IPS-NIHi7 (cell line): Measurements from ENCODE around the gene CDH13.

Source experiments
- DNase-seq: peaks from one replicate; pipeline ENCODE4 v3.0.0; 2012; ENCODE audit warnings: mixed read lengths; ENCODE audit errors: extremely low spot score

The CDH13 gene

GRCh38 chr16:83116274-83116892 lies 489.6 kb downstream of the CDH13 start:
- DNase-seq, result peak; percentile 57

- no peak for DNase-seq
Measured at GRCh38 chr16:83117810-83118209, 491.0 kb downstream of the CDH13 start.

- DNase-seq, result no peak
Measured at GRCh38 chr16:83118365-83118764, 491.6 kb downstream of the CDH13 start.

- DNase-seq, result no peak
Measured at GRCh38 chr16:83125999-83126568, 499.3 kb downstream of the CDH13 start.

GRCh38 chr16:83128041-83128440 lies 501.3 kb downstream of the CDH13 start:
- no peak for DNase-seq

DNA sequence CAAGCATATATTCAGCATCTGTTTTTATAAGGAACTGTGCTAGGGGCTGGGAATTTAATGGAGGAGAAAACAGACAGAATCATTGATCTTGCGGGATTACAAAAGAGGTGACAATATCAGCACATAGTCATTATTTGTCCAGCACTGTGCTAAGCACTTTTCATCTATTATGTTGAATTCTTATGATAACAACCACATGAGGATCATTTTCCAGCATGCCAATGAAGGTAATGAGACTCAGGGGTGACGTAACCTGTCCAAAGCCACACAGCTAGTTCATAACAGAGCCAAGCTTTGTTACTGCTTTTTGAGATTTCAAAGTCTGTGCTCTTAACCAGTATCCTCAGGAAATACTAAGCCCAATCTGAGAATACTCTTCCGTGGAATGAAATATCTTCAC lies 503.3 kb downstream of the CDH13 start:
- no peak for DNase-seq

DNA sequence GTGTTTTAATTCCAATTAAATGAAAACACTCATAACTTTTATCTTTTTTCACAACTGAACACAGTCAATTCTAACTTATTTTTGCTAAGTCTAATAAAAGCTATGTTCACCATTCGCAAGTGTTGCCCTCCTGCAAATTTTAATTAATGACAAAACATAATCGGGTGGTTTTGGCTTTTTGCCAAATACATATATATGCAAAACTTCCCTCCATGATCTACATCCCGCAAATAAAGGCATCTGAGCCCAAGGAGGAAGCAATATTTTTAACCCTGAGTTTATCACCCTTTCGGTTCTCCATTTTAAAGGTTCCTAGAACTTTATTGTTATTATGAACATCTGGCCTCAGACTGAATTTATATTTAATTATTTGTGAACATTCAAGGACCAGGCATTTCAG lies 507.9 kb downstream of the CDH13 start:
- no peak for DNase-seq

- no peak for DNase-seq
Measured at GRCh38 chr16:83136419-83136818, 509.6 kb downstream of the CDH13 start.

DNA sequence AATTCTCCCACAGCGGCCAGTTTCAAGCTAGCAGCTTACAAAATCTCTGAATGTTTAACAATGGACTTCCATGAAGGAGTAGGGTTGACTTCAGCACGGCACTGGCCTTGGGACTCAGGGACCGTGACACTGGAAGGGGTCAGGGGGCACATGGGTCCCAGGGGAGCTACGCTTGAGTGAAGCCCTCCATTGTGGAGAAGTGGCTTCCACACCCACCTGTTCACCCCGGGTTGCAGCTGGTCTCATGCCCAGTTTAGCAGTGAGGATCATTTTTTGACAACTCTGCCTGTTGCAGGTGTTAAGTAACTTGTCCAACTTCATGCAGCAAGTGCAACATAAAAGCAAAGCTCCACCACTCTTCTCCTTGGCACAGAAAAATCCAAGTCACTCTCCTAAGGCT lies 510.2 kb downstream of the CDH13 start:
- DNase-seq, result no peak

DNA sequence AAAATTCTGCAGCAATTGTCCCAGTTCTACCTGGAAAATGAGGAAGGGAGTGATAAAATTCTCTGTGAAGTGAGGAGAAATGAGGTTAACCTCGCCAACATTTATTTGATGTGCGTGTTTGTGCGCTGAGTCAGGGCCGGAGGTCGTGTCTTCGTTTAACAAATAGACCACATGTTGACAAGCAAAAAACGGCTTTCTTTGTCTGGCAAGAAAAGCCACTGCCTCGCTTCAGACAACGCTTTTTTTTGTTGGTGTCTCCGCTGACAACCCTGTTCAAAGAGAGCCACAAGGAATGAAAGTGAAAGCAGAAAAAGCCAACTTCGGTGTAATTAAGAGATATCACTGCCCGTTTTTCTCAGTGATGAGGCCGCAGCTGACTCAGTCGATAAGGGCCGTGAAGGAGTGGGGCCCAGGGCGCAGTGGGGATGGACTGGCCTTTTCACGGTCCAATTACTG lies 510.6 kb downstream of the CDH13 start:
- no peak for DNase-seq

- no peak for DNase-seq
Measured at GRCh38 chr16:83137894-83138293, 511.1 kb downstream of the CDH13 start.

DNA sequence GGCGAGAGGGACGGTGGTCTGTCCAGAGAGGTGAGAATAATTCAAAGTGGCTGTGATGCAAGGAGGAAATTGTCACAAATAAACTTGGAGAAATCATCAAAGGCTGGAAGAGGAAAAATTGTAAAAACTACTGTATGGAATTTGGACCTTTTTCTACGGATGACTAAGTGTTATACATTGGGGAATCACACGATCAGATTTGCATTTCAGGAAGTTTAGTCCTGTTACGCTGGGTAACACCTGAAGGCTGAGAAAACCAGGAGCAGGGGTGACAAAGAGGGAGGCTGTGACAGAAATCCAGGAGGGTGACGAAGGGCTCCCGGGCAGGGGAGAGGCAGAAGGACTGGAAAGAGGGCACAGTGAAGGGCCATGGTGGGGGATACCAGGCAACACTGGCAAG lies 511.7 kb downstream of the CDH13 start:
- no peak for DNase-seq

GRCh38 chr16:83138976-83139690 lies 512.4 kb downstream of the CDH13 start:
- no peak for DNase-seq

DNA sequence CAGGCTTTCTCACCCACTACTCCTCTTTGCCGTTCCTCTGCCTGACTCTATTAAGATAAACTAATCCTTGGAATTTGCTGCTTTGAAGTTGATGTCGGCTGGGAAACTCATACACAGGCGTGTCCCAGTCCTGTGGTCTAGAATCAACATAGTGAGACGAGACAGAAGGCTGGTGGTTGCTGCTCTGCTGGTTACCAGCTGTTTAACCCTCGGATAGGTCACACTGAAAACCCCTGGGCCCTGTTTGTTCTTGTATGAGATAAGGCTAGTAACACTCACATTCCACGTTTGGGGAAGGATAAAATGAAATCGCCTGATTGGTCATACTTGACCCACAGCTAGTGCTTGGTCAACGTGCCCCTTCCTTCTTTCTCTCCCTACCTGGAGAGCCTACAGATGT lies 517.0 kb downstream of the CDH13 start:
- DNase-seq, result peak; percentile 47

DNA sequence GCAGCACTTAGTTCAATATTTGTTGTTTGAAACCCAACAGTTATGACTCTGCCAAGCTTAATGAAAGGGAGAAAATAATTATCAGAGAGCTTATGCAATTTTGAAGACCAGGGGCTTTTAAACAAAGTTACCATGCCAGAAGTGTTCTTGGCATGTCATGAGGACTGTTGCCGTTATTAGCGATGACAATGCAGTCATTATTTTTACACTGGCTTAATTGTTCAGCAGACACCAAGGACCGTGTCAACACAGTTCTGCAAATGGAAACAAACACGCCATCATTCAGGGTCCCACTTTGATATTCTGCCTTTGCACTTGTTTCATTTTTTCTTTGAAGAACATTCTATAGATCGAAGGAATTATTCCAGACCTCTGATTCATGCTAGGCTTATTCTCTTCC lies 518.5 kb downstream of the CDH13 start:
- no peak for DNase-seq

DNA sequence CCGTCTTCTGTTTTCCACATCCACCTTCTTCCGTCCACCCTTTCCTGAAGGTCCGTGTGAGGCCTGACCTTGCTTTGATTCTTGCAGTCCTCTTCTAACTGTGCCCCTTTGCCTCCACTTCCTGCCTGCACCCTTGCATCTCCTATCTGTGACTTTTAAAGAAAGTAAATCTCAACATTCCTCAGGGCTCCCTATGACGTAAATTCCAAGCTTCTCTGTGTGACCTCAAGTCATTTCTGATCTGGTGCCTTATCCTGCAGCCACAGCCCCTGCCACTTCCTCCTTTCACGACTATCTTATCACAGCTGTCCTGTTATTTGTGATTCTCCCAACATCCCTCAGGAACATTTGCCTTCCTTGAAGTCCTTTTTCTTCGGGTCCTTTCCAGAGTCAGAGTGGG lies 520.5 kb downstream of the CDH13 start:
- no peak for DNase-seq

DNA sequence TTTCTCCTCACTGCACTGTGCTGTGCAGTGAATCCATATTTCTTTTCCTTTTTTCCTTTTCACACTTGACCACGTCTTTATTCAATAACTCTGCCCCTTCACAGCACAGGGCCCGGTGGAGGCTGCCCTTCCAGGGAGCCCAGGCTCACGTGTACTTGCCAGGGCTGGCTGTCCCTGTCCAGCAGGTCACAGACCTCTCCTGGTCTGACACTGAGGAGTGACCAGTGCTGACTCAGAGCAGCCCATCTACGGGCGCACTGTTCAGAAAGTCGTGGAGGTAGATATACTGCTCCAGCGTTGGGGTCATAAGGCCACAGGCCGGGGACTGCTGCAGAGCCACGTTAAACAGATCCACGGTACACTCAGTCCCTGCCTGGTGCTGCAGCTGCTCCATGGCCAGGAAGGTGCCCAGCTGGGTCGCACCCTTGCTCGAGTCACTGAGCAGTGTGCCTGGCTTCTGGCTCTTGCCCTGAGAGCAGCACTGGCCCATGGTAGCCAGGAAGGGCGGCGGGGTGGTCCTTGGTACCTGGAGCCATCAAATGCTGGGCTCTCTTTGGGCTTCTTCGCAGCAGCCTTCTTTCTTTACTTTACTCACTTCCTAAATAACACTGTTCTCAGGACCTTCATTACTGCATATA lies 531.7 kb downstream of the CDH13 start:
- DNase-seq, result no peak

- no peak for DNase-seq
Measured at GRCh38 chr16:83159049-83159448, 532.3 kb downstream of the CDH13 start.

DNA sequence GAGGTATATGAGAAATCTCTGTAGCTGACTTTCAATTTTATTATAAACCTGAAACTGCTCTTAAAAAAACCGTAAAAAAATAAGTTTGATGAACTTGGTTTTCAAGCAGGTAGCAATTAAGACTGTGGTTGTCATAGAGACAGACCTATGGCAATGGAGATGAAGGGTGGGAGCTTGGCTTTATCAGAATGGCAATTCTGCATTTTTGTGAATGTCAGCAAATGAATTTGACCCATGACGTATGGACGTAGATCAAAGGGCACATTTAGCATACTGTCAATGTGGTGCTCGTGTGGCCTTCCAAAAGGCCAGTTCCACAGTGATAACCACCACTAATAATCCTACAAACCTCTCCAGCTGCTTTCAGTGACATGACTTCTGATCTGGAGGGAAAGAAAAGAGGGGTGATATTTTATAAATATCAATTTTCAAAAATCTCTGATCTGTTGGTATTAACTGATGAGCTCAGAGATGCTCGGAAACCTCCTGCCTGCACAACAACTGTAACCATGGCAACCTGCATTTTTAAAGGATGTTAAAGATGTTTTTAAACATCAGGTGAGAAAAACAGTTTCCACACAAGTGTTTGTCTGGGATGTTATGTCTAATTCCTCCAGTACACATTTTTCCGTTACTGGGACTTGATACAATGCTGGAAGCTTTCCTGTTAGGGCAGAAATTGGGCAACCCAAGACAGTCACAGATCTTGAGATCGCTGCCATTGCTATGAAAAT lies 533.7 kb downstream of the CDH13 start:
- DNase-seq, result no peak

DNA sequence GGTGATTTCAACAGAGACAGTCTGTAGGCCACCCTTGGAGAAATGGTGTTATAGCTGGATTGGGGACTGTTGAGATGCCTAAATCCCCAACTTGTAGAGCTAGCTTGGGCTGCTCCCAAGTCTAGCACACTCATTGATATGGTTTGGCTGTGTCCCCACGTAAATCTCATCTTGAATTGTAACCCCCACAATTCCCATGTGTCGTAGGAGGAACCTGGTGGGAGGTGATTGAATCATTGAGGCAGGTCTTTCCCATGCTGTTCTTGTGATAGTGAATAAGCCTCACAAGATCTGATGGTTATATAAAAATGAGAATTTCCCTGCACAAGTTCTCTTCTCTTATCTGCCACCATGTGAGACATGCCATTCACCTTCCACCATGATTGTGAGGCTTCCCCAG lies 536.0 kb downstream of the CDH13 start:
- no peak for DNase-seq

- DNase-seq, result no peak
Measured at GRCh38 chr16:83164816-83165215, 538.0 kb downstream of the CDH13 start.

DNA sequence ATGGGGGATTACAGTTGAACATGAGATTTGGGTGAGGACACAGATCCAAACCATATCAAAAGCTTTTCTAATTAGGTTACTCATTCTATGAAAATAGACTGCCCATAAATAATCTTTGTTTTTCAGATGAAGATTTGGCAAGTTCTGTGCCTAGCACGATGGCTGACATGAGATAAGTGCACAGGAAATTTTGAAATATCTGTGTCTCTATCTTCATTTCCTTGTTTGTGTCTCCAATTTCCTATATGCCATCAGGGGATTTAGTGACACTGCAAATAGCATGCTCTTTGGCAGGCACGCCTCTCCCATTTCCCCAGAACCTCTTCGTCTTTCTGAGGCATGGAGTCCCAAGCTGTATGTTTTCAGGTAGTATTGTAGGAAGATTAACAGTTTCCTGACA lies 544.6 kb downstream of the CDH13 start:
- no peak for DNase-seq
